ENCODE results near the gene IDH3G. TPM values are rescaled to one million over a fixed set of nuclear protein-coding genes. Genes with fewer than 3 reads are reported as not detected.

IDH3G gene
- total and polyA plus RNA-seq, 5 donors, result 60.6 to 68.6 (median 66.9) TPM

DNA sequence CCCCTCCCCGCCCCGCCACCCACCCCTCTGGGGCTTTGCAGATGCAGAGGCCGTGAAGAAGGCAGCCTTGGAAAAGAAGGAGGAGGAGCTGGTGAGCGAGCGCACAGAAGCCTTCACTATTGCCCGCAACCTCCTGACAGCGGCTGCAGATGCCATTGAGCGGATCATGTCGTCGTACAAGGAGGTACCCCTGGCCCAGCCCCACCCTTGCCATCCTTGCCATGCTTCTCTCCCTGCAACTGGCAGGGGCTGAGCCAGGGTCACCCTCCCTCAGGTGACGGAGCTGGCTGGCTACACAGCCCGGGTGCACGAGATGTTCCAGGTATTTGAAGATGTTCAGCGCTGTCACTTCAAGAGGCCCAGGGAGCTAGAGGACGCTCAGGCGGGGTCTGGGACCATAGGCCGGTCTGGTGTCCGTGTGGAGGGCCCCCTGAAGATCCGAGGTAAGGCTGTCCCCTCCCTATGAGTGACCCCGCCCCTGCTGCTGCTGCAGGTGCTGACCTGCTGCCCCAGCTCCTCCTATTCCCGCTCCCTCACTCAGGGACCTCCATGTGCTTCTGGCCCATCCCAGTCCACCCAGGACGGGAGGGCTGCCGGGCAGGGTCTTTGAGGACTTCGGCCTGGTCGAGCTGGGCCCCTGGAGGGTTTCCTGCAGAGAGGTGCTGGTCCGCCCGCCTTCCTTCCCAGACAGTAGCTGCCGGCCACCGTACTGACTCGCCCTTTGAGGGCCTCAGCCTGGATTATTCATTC lies 57.9 kb downstream of the IDH3G start:
- DNase-seq (peak in 1 of 3 donors; percentile 53), ATAC-seq (no peak)
- Histone ChIP-seq H3K27ac (ENCODE audit: low read length) (no peak overlapping the region), H3K27me3 (ENCODE audit: control insufficient read depth, insufficient read depth) (no peaks in the 10 kb centered on the region), H3K4me1 (ENCODE audit: control insufficient read depth, insufficient read depth, low read length) (no peaks in the 10 kb centered on the region), H3K4me3 (ENCODE audit: low read length) (no peak overlapping the region), H3K9me3 (ENCODE audit: control insufficient read depth, low read length) (no peaks in the 10 kb centered on the region)
- intact Hi-C loops (cut with DNase I), result no loop called here
- WGBS, result 91% methylated on average over 30 of the region's 30 CpGs

Other genes starting within 250 kb of the IDH3G start
- 10 to 100 TPM; 24.4 to 32.9 (median 30.6) TPM for gene CCNQ, start 195.2 kb downstream of the IDH3G start, total RNA-seq
- 55.0 TPM for gene CCNQ, start 195.2 kb downstream of the IDH3G start, polyA plus RNA-seq
- under 1 TPM in 1 of 4 donors, not detected in 3; 0.14 TPM for gene DUSP9, start 147.2 kb downstream of the IDH3G start, total RNA-seq
- gene DUSP9, start 147.2 kb downstream of the IDH3G start, polyA plus RNA-seq, result not detected
- gene PNCK, start 120.6 kb downstream of the IDH3G start, total RNA-seq, result 10 to 100 TPM in 2 of 4 donors, 1 to 10 TPM in 2; 7.8 to 12.4 (median 11.0) TPM
- gene PNCK, start 120.6 kb downstream of the IDH3G start, polyA plus RNA-seq, result 9.1 TPM
- gene SLC6A8, start 106.4 kb downstream of the IDH3G start, total RNA-seq, result 100 to 1,000 TPM; 107 to 191 (median 151) TPM
- 131 TPM for gene SLC6A8, start 106.4 kb downstream of the IDH3G start, polyA plus RNA-seq
- gene BCAP31, start 70.0 kb downstream of the IDH3G start, total RNA-seq, result 100 to 1,000 TPM; 111 to 143 (median 123) TPM
- gene BCAP31, start 70.0 kb downstream of the IDH3G start, polyA plus RNA-seq, result 149 TPM
- gene ABCD1, start 69.5 kb downstream of the IDH3G start, total RNA-seq, result 10 to 100 TPM; 14.1 to 15.9 (median 15.5) TPM
- gene ABCD1, start 69.5 kb downstream of the IDH3G start, polyA plus RNA-seq, result 11.0 TPM
- 10 to 100 TPM in 1 of 4 donors, 1 to 10 TPM in 3; 7.0 to 10.9 (median 9.5) TPM for gene PLXNB3, start 30.1 kb downstream of the IDH3G start, total RNA-seq
- gene PLXNB3, start 30.1 kb downstream of the IDH3G start, polyA plus RNA-seq, result 6.8 TPM
- gene SRPK3, start 13.3 kb downstream of the IDH3G start, total RNA-seq, result 10 to 100 TPM; 27.0 to 53.1 (median 39.3) TPM
- 36.5 TPM for gene SRPK3, start 13.3 kb downstream of the IDH3G start, polyA plus RNA-seq
- 100 to 1,000 TPM; 162 to 208 (median 193) TPM for gene SSR4, start 293 bp upstream of the IDH3G start, total RNA-seq
- 336 TPM for gene SSR4, start 293 bp upstream of the IDH3G start, polyA plus RNA-seq
- 1 to 10 TPM; 3.6 to 6.9 (median 5.4) TPM for gene PDZD4, start 36.2 kb upstream of the IDH3G start, total RNA-seq
- gene PDZD4, start 36.2 kb upstream of the IDH3G start, polyA plus RNA-seq, result 4.1 TPM
- 10 to 100 TPM in 1 of 4 donors, 1 to 10 TPM in 3; 8.3 to 14.1 (median 9.3) TPM for gene L1CAM, start 91.8 kb upstream of the IDH3G start, total RNA-seq
- 7.3 TPM for gene L1CAM, start 91.8 kb upstream of the IDH3G start, polyA plus RNA-seq
- gene AVPR2, start 110.3 kb upstream of the IDH3G start, total RNA-seq, result 1 to 10 TPM; 1.6 to 3.7 (median 2.5) TPM
- gene AVPR2, start 110.3 kb upstream of the IDH3G start, polyA plus RNA-seq, result 4.1 TPM
- 10 to 100 TPM; 13.4 to 22.9 (median 14.9) TPM for gene ARHGAP4, start 131.9 kb upstream of the IDH3G start, total RNA-seq
- 20.5 TPM for gene ARHGAP4, start 131.9 kb upstream of the IDH3G start, polyA plus RNA-seq
- 10 to 100 TPM; 61.1 to 75.5 (median 66.2) TPM for gene NAA10, start 140.7 kb upstream of the IDH3G start, total RNA-seq
- 108 TPM for gene NAA10, start 140.7 kb upstream of the IDH3G start, polyA plus RNA-seq
- 10 to 100 TPM; 14.0 to 17.7 (median 15.7) TPM for gene RENBP, start 150.3 kb upstream of the IDH3G start, total RNA-seq
- 13.3 TPM for gene RENBP, start 150.3 kb upstream of the IDH3G start, polyA plus RNA-seq
- 10 to 100 TPM; 26.9 to 41.4 (median 32.9) TPM for gene HCFC1, start 177.4 kb upstream of the IDH3G start, total RNA-seq
- 17.3 TPM for gene HCFC1, start 177.4 kb upstream of the IDH3G start, polyA plus RNA-seq
- gene TMEM187, start 178.4 kb upstream of the IDH3G start, total RNA-seq, result 10 to 100 TPM in 2 of 4 donors, 1 to 10 TPM in 2; 7.6 to 11.9 (median 10.4) TPM
- 6.8 TPM for gene TMEM187, start 178.4 kb upstream of the IDH3G start, polyA plus RNA-seq
- gene IRAK1, start 225.5 kb upstream of the IDH3G start, total RNA-seq, result 10 to 100 TPM; 33.2 to 53.2 (median 43.0) TPM
- 28.2 TPM for gene IRAK1, start 225.5 kb upstream of the IDH3G start, polyA plus RNA-seq

All from right cardiac atrium (tissue), 5 donors.